Osteoblast (primary cell): ENCODE measurements around the gene WWOX. TPM values are rescaled to one million over a fixed set of nuclear protein-coding genes. Genes with fewer than 3 reads are reported as not detected.

Experiments used
- DNase-seq: peaks from one replicate; pipeline ENCODE4 v3.0.0; 2011; ENCODE audit warnings: low spot score, mixed read lengths; ENCODE audit not compliant: insufficient read length; ENCODE audit errors: missing footprints
- H2AFZ ChIP-seq: 2 replicates; pipeline ENCODE4 v1.6.0; 2011; ENCODE audit warnings: mild to moderate bottlenecking, low read length
- H3K27ac ChIP-seq: 2 replicates; pipeline ENCODE4 v1.5.1; 2011; ENCODE audit warnings: mild to moderate bottlenecking, low read depth, low read length, moderate library complexity
- H3K27me3 ChIP-seq: 2 replicates; pipeline ENCODE4 v1.6.0; 2012; ENCODE audit warnings: mild to moderate bottlenecking, control low read depth, inconsistent platforms, low read length, moderate library complexity; ENCODE audit not compliant: insufficient read depth
- H3K36me3 ChIP-seq: 2 replicates; pipeline ENCODE4 v1.5.1; 2011; ENCODE audit warnings: mild to moderate bottlenecking, low read length, control low read depth, moderate library complexity; ENCODE audit not compliant: insufficient read depth
- H3K4me1 ChIP-seq: 2 replicates; pipeline ENCODE4 v1.5.1; 2011; ENCODE audit warnings: mild to moderate bottlenecking, low read length, control low read depth, moderate library complexity; ENCODE audit not compliant: insufficient read depth
- H3K4me2 ChIP-seq: 2 replicates; pipeline ENCODE4 v1.6.0; 2011; ENCODE audit warnings: mild to moderate bottlenecking, low read length; ENCODE audit not compliant: insufficient read depth
- H3K4me3 ChIP-seq: fragments of 200-600 bp; sonication (generic); 3 replicates; pipeline ENCODE4 v1.5.1; 2012; ENCODE audit warnings: mild to moderate bottlenecking, low read length, inconsistent platforms; ENCODE audit not compliant: insufficient read depth
- H3K79me2 ChIP-seq: 2 replicates; pipeline ENCODE4 v1.6.0; 2012; ENCODE audit warnings: mild to moderate bottlenecking, low read length, control low read depth, inconsistent platforms; ENCODE audit not compliant: insufficient read depth
- H3K9me3 ChIP-seq: 2 replicates; pipeline ENCODE4 v1.5.1; 2011; ENCODE audit warnings: low read depth, low read length, control low read depth
- H4K20me1 ChIP-seq: 2 replicates; pipeline ENCODE4 v1.6.0; 2012; ENCODE audit warnings: mild to moderate bottlenecking, low read length, control low read depth; ENCODE audit not compliant: insufficient read depth
- CTCF ChIP-seq: IDR thresholded peaks from 2 replicates; pipeline ENCODE4 v1.5.1; 2011; ENCODE audit warnings: mild to moderate bottlenecking, low read depth, low read length, moderate library complexity; ENCODE audit errors: extremely low read depth
- total RNA-seq: library from RNA; depleted of rRNA; stranded (reverse); fragments of >200 nt; gene quantifications from 2 replicates; pipeline ENCODE4 v1.2.3, GENCODE V29; 2012

The WWOX gene
- total RNA-seq, 1 donor: 23.9 TPM

- Histone ChIP-seq H3K9me3 (no peaks in the 10 kb centered on the region), H3K4me2 (no peak overlapping the region), H3K27me3 (no peaks in the 10 kb centered on the region), H3K79me2 (no peaks in the 10 kb centered on the region), H3K4me1 (peaks cover under 1% of the 10 kb centered on the region), H2AFZ (no peak overlapping the region), H4K20me1 (no peaks in the 10 kb centered on the region), H3K36me3 (no peaks in the 10 kb centered on the region), H3K27ac (no peak overlapping the region), H3K4me3 (no peak overlapping the region)
- TF ChIP-seq CTCF: no peak
- no peak for DNase-seq
Observed at GRCh38 chr16:78693496-78693895, 594.0 kb downstream of the WWOX start.

DNA sequence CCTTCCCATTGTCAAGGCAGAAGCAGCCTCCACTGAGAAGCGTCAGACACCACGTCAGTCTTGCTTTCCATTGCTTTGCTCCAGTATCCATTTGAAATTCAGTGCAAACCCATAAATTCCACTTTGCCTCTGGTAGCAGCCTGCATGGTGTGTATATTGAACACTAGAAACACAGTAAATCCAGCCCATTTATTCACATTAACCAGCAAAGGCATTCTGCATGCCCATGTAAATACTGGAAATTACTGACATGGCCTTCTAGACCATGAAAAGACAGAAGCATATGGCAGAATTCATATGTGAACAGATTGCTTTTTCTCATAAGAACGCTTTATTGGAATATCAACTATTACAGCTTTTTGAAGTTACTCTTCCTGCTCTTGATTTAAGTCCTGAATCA, 595.0 kb downstream of the WWOX start:
- no peak overlapping the region for H3K4me2 ChIP-seq
- no peaks in the 10 kb centered on the region for H4K20me1 ChIP-seq
- no peaks in the 10 kb centered on the region for H3K9me3 ChIP-seq
- H3K36me3 ChIP-seq: no peaks in the 10 kb centered on the region
- H3K27ac ChIP-seq: no peak overlapping the region
- H3K27me3 ChIP-seq: no peaks in the 10 kb centered on the region
- no peak overlapping the region for H3K4me3 ChIP-seq
- no peak for DNase-seq
- TF ChIP-seq CTCF: no peak
- no peaks in the 10 kb centered on the region for H3K4me1 ChIP-seq
- no peak overlapping the region for H2AFZ ChIP-seq
- H3K79me2 ChIP-seq: no peaks in the 10 kb centered on the region

GRCh38 chr16:78695391-78695790, 595.9 kb downstream of the WWOX start:
- Histone ChIP-seq H3K27me3 (no peaks in the 10 kb centered on the region), H4K20me1 (no peaks in the 10 kb centered on the region), H3K79me2 (no peaks in the 10 kb centered on the region), H3K4me3 (no peak overlapping the region), H3K4me1 (no peaks in the 10 kb centered on the region), H3K27ac (no peak overlapping the region), H3K4me2 (no peak overlapping the region), H3K36me3 (no peaks in the 10 kb centered on the region), H3K9me3 (no peaks in the 10 kb centered on the region), H2AFZ (no peak overlapping the region)
- no peak for TF ChIP-seq CTCF
- no peak for DNase-seq

- H3K4me2 ChIP-seq: no peak overlapping the region
- no peak overlapping the region for H3K27ac ChIP-seq
- no peaks in the 10 kb centered on the region for H4K20me1 ChIP-seq
- H3K79me2 ChIP-seq: no peaks in the 10 kb centered on the region
- no peak for TF ChIP-seq CTCF
- H2AFZ ChIP-seq: no peak overlapping the region
- H3K9me3 ChIP-seq: no peaks in the 10 kb centered on the region
- no peaks in the 10 kb centered on the region for H3K36me3 ChIP-seq
- H3K4me3 ChIP-seq: no peak overlapping the region
- H3K4me1 ChIP-seq: no peaks in the 10 kb centered on the region
- H3K27me3 ChIP-seq: no peaks in the 10 kb centered on the region
- no peak for DNase-seq
Observed at GRCh38 chr16:78696797-78697196, 597.3 kb downstream of the WWOX start.
